Measurements from ENCODE around the gene PPIE.
"Not testable (repeated sequence)": the region's sequence is repeated elsewhere in the genome, so short reads cannot be mapped to it uniquely, and the experiment has no call there.

DNA sequence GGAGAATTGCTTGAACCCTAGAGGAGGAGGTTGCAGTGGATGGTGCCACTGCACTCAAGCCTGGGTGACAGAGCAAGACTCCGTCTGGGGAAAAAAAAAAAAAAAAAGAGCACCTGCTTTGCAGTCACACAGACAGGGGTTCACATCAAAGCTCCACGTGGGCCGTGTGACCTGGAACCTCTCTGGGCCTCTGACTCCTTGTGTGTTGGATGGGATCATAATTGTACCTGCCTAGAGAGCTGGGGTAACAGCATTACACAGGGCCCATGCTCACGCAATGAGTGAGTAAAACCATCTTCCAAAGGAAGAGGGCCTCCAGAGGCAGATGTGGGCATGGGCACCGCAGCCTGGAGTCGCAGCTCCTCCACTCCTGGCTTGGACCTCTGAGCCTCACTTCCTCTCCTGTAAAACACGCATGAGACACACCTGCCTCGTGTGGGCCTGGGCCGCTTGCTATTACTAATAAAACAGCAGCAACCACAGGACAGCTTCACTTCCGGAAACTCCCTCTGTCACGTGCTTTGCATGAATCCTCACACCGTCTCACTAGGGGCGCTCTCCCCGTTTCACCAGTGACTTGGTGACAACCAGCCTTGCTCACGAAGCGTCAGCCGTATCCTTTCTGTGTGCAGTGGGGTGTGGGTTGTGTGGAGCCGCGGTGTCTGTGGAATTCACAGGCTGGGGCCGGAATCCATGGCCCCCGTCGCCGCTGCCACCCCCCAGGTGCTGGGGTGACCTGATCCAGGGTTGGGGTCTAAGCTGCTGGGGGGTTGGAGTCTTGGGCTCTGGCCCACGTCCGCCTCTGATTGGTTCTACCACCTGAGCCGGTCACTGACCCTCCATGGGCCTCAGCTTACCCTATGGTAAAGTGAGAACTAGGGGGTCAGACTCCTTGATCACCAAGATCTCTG lies 60.4 kb downstream of the PPIE start:
- TF ChIP-seq, protein P1, sequence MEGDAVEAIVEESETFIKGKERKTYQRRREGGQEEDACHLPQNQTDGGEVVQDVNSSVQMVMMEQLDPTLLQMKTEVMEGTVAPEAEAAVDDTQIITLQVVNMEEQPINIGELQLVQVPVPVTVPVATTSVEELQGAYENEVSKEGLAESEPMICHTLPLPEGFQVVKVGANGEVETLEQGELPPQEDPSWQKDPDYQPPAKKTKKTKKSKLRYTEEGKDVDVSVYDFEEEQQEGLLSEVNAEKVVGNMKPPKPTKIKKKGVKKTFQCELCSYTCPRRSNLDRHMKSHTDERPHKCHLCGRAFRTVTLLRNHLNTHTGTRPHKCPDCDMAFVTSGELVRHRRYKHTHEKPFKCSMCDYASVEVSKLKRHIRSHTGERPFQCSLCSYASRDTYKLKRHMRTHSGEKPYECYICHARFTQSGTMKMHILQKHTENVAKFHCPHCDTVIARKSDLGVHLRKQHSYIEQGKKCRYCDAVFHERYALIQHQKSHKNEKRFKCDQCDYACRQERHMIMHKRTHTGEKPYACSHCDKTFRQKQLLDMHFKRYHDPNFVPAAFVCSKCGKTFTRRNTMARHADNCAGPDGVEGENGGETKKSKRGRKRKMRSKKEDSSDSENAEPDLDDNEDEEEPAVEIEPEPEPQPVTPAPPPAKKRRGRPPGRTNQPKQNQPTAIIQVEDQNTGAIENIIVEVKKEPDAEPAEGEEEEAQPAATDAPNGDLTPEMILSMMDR (IDR thresholded peaks at IDR 0.05; ENCODE audit: low read length) = not testable (repeated sequence)
- not testable (repeated sequence) for TF ChIP-seq EZH2phosphoT487 (IDR thresholded peaks at IDR 0.05; ENCODE audit: low read length)

Data from MM.1S (cell line).